ENCODE results near the gene ARF1. TPM values are rescaled to one million over a fixed set of nuclear protein-coding genes. Genes with fewer than 3 reads are reported as not detected.

ARF1 gene
- total RNA-seq, 2 donors from 2014 or later: 322 to 372 TPM

DNA sequence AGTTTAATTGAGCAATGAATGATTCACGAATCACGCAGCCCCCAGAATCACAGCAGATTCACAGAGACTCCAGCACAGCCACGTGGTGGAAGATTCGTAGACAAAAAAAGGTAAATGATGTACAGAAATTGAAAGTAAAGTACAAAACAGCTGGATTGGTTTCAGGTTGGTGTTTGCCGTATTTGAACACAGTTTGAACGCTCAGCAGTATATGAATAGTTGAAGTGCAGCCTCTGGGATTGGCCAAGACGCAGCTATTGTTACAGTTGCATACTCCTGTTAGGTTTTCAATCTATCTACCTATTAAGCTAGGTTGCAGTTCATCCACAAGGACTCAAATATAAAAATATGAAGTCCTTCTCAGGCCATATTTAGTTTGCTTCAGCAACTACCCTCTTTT is 29.7 kb downstream of the ARF1 start:
- Histone ChIP-seq H3K36me3 (ENCODE audit: control insufficient read depth, insufficient read depth, low read length) (peaks cover 6% of the 10 kb centered on the region), H3K9ac (ENCODE audit: extremely low read depth, low read length, poor library complexity, severe bottlenecking) (no peak overlapping the region), H3K27me3 (ENCODE audit: control insufficient read depth, insufficient read depth, low read length, poor library complexity, severe bottlenecking) (no peaks in the 10 kb centered on the region), H3K9me3 (ENCODE audit: control insufficient read depth, low read length) (peaks cover 30% of the 10 kb centered on the region), H3K27ac (ENCODE audit: low read depth, low read length) (no peak overlapping the region), H3K4me1 (ENCODE audit: control insufficient read depth, insufficient read depth, low read length) (peaks cover 5% of the 10 kb centered on the region), H3K4me3 (ENCODE audit: low read length) (no peak overlapping the region)
- peaks cover 6% of the 10 kb centered on the region for H3K36me3 Mint-ChIP-seq (ENCODE audit: low read depth)
- H3K9me3 Mint-ChIP-seq: peaks cover 27% of the 10 kb centered on the region
- TF ChIP-seq, protein P1, sequence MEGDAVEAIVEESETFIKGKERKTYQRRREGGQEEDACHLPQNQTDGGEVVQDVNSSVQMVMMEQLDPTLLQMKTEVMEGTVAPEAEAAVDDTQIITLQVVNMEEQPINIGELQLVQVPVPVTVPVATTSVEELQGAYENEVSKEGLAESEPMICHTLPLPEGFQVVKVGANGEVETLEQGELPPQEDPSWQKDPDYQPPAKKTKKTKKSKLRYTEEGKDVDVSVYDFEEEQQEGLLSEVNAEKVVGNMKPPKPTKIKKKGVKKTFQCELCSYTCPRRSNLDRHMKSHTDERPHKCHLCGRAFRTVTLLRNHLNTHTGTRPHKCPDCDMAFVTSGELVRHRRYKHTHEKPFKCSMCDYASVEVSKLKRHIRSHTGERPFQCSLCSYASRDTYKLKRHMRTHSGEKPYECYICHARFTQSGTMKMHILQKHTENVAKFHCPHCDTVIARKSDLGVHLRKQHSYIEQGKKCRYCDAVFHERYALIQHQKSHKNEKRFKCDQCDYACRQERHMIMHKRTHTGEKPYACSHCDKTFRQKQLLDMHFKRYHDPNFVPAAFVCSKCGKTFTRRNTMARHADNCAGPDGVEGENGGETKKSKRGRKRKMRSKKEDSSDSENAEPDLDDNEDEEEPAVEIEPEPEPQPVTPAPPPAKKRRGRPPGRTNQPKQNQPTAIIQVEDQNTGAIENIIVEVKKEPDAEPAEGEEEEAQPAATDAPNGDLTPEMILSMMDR (conservative IDR thresholded peaks at IDR 0.05): no peak
- no peak for DNase-seq
- peaks cover 12% of the 10 kb centered on the region for H3K4me1 Mint-ChIP-seq
- H3K27ac Mint-ChIP-seq: no peak overlapping the region
- WGBS, 2 experiments (ENCODE audit: insufficient coverage in 1 of 2, insufficient read length in 1 of 2): 90 to 94% methylated on average over 7 of the region's 7 CpGs
- no peak overlapping the region for H3K4me3 Mint-ChIP-seq
- H3K27me3 Mint-ChIP-seq (ENCODE audit: insufficient read depth): peaks cover 4% of the 10 kb centered on the region

DNA sequence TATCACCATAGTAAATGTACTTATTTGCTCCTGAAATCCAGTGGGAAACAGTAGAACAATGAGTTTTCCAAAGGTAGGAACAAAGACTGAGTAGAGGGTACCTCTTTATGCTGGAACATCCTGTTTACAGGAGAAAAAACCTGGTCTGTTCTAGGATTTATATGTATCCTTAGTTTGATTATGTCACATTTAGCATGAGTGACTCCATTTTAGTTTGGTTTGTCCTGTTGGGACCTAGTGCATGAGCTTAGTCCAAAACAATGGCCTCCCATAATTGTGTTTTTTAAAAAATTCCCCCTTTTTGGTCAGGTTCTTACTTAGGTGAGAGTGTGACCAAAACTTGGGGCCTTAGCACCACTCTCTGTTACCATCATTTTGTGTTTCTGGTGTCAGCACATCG is 30.1 kb downstream of the ARF1 start:
- TF ChIP-seq, protein P1 (conservative IDR thresholded peaks at IDR 0.05): no peak
- no peak for DNase-seq
- H3K4me1 Mint-ChIP-seq: peaks cover 12% of the 10 kb centered on the region

DNA sequence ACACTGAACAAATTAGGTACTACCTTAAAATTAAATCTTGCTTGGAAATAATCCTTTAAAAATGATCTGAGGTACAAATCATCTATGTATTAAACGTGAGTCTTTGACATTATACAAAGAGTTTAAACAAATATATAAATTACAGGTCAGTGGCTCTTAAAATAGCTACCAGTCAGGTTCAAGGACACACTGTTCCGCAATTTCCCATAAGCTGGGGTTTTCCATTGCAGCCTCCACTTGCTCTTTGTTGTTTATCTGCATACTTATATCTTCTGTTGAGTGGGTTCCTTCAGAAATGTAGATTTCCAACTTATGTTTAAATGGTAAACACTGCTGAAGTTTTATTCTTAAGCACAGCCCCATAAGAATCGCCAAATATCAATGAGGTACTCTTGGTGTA is 32.3 kb downstream of the ARF1 start:
- H3K36me3 Mint-ChIP-seq (ENCODE audit: low read depth): peaks cover 8% of the 10 kb centered on the region
- Histone ChIP-seq H3K9ac (ENCODE audit: extremely low read depth, low read length, poor library complexity, severe bottlenecking) (no peak overlapping the region), H3K9me3 (ENCODE audit: control insufficient read depth, low read length) (peaks cover 56% of the 10 kb centered on the region), H3K4me1 (ENCODE audit: control insufficient read depth, insufficient read depth, low read length) (peaks cover 3% of the 10 kb centered on the region), H3K4me3 (ENCODE audit: low read length) (no peak overlapping the region), H3K36me3 (ENCODE audit: control insufficient read depth, insufficient read depth, low read length) (no peaks in the 10 kb centered on the region), H3K27ac (ENCODE audit: low read depth, low read length) (no peak overlapping the region), H3K27me3 (ENCODE audit: control insufficient read depth, insufficient read depth, low read length, poor library complexity, severe bottlenecking) (no peaks in the 10 kb centered on the region)
- no peak overlapping the region for H3K4me3 Mint-ChIP-seq
- TF ChIP-seq, protein P1 (conservative IDR thresholded peaks at IDR 0.05): no peak
- no peak for DNase-seq
- WGBS, 2 experiments (ENCODE audit: insufficient coverage in 1 of 2, insufficient read length in 1 of 2): 95 to 100% methylated on average over 1 to 2 of the region's 3 CpGs
- peaks cover 6% of the 10 kb centered on the region for H3K27me3 Mint-ChIP-seq (ENCODE audit: insufficient read depth)
- peaks cover 11% of the 10 kb centered on the region for H3K4me1 Mint-ChIP-seq
- H3K9me3 Mint-ChIP-seq: peaks cover 51% of the 10 kb centered on the region
- no peak overlapping the region for H3K27ac Mint-ChIP-seq

More for the DNA sequence above, 30.1 kb downstream of the ARF1 start:
- H3K36me3 ChIP-seq (ENCODE audit: control insufficient read depth, insufficient read depth, low read length): peaks cover 2% of the 10 kb centered on the region
- no peaks in the 10 kb centered on the region for H3K27me3 ChIP-seq (ENCODE audit: control insufficient read depth, insufficient read depth, low read length, poor library complexity, severe bottlenecking)
- H3K4me3 ChIP-seq (ENCODE audit: low read length): no peak overlapping the region
- Mint-ChIP-seq H3K27me3 (ENCODE audit: insufficient read depth) (peaks cover 4% of the 10 kb centered on the region), H3K27ac (no peak overlapping the region), H3K36me3 (ENCODE audit: low read depth) (peaks cover 4% of the 10 kb centered on the region), H3K9me3 (peaks cover 31% of the 10 kb centered on the region), H3K4me3 (no peak overlapping the region)
- 81 to 100% methylated on average over 1 of the region's 1 CpG for WGBS, 2 experiments (ENCODE audit: insufficient coverage in 1 of 2, insufficient read length in 1 of 2)
- H3K9me3 ChIP-seq (ENCODE audit: control insufficient read depth, low read length): peaks cover 34% of the 10 kb centered on the region
- no peak overlapping the region for H3K27ac ChIP-seq (ENCODE audit: low read depth, low read length)
- peaks cover 5% of the 10 kb centered on the region for H3K4me1 ChIP-seq (ENCODE audit: control insufficient read depth, insufficient read depth, low read length)
- H3K9ac ChIP-seq (ENCODE audit: extremely low read depth, low read length, poor library complexity, severe bottlenecking): no peak overlapping the region

All from endodermal cell (in vitro differentiated cells).